BE2C (cell line): ENCODE measurements around the gene FLNA.

ENCODE experiments used
- DNase-seq: peaks from one replicate; pipeline ENCODE4 v3.0.0-alpha.2; 2020
- H3K27me3 ChIP-seq: fragments of 250-450 bp; sonication (Bioruptor Pico); 2 replicates; pipeline ENCODE4 v1.5.1; 2020; ENCODE audit warnings: mild to moderate bottlenecking
- H3K36me3 ChIP-seq: fragments of 250-450 bp; sonication (Bioruptor Pico); 2 replicates; pipeline ENCODE4 v1.5.1; 2020; ENCODE audit warnings: mild to moderate bottlenecking
- H3K4me1 ChIP-seq: fragments of 250-450 bp; sonication (Bioruptor Pico); 2 replicates; pipeline ENCODE4 v1.5.1; 2020
- H3K4me3 ChIP-seq: 2 replicates; pipeline ENCODE4 v1.5.1; 2011; ENCODE audit warnings: low read depth, low read length
- H3K9me3 ChIP-seq: fragments of 250-450 bp; sonication (Bioruptor Pico); 2 replicates; pipeline ENCODE4 v1.5.1; 2020
- CTCF ChIP-seq: IDR thresholded peaks from 2 replicates; pipeline ENCODE4 v1.5.1; 2012; ENCODE audit warnings: mild to moderate bottlenecking, low read depth, low read length

Gene FLNA

GRCh38 chrX:154320406-154320805 lies 54.0 kb downstream of the FLNA start:
- Histone ChIP-seq H3K9me3 (no peaks in the 10 kb centered on the region), H3K27me3 (no peaks in the 10 kb centered on the region), H3K36me3 (no peaks in the 10 kb centered on the region), H3K4me1 (no peaks in the 10 kb centered on the region), H3K4me3 (no peak overlapping the region)
- no peak for DNase-seq
- TF ChIP-seq CTCF: no peak

- no peak overlapping the region for H3K4me3 ChIP-seq
- no peaks in the 10 kb centered on the region for H3K36me3 ChIP-seq
- TF ChIP-seq CTCF: peak; percentile 61
- DNase-seq: peak; percentile 44
- H3K27me3 ChIP-seq: no peaks in the 10 kb centered on the region
- H3K4me1 ChIP-seq: no peaks in the 10 kb centered on the region
- H3K9me3 ChIP-seq: no peaks in the 10 kb centered on the region
Measured at GRCh38 chrX:154317391-154317995, 56.9 kb downstream of the FLNA start.

- no peaks in the 10 kb centered on the region for H3K27me3 ChIP-seq
- no peak for TF ChIP-seq CTCF
- no peaks in the 10 kb centered on the region for H3K4me1 ChIP-seq
- H3K36me3 ChIP-seq: no peaks in the 10 kb centered on the region
- H3K4me3 ChIP-seq: no peak overlapping the region
- no peaks in the 10 kb centered on the region for H3K9me3 ChIP-seq
- DNase-seq: no peak
Measured at GRCh38 chrX:154315416-154315815, 59.0 kb downstream of the FLNA start.

- DNase-seq: no peak
- no peak for TF ChIP-seq CTCF
- H3K27me3 ChIP-seq: no peaks in the 10 kb centered on the region
- no peak overlapping the region for H3K4me3 ChIP-seq
- no peaks in the 10 kb centered on the region for H3K36me3 ChIP-seq
- no peaks in the 10 kb centered on the region for H3K9me3 ChIP-seq
- H3K4me1 ChIP-seq: no peaks in the 10 kb centered on the region
Measured at GRCh38 chrX:154313147-154313546, 61.3 kb downstream of the FLNA start.

GRCh38 chrX:154312116-154312515 lies 62.3 kb downstream of the FLNA start:
- Histone ChIP-seq H3K9me3 (no peaks in the 10 kb centered on the region), H3K4me3 (no peak overlapping the region), H3K27me3 (no peaks in the 10 kb centered on the region), H3K36me3 (no peaks in the 10 kb centered on the region), H3K4me1 (no peaks in the 10 kb centered on the region)
- DNase-seq: no peak
- no peak for TF ChIP-seq CTCF

- Histone ChIP-seq H3K4me1 (no peaks in the 10 kb centered on the region), H3K9me3 (no peaks in the 10 kb centered on the region), H3K4me3 (no peak overlapping the region), H3K27me3 (no peaks in the 10 kb centered on the region), H3K36me3 (no peaks in the 10 kb centered on the region)
- no peak for TF ChIP-seq CTCF
- no peak for DNase-seq
Measured at GRCh38 chrX:154310616-154311536, 63.6 kb downstream of the FLNA start.
